COLO829 (cell line): ENCODE results near the gene TGFBR1.
"Not testable (repeated sequence)": the region's sequence is repeated elsewhere in the genome, so short reads cannot be mapped to it uniquely, and the experiment has no call there.

Experiments used
- DNase-seq: peaks from one replicate; pipeline ENCODE4 v3.0.0; 2012; ENCODE audit warnings: low spot score

The TGFBR1 gene

DNA sequence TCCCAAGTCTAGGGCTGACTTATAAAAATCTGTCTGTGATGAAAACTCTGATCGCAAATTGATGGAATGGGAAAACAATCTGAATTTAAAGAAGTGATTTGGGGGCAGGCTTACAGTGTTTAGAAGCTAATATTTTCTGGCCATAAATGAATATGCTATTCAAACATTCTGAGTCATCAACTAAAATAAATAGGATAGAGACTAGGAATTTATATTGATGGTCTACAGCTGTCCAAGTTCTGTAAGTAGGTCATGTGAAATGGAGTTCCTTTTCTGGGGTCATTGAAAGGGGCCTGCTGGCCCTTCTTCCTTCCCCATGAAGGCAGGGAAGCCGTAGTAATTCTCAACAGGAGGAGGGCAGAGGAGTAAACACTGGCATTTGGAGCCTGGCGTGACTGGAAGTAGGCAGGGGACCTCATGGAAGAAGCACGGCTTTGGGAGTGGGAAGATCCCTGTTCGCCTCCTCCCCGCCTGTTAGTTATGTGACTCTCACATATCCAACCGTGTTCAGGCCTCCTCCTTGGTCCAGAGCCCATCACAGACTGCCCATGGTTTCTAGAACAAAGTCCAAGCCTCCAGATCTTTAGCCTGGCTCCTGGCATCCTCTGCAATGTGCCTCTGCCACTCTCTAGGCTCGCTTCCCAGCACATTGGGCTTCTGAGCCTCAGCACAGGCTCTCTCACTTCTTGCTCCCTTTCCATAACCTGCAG lies 85.1 kb downstream of the TGFBR1 start:
- DNase-seq: no peak

GRCh38 chr9:99190597-99191283 lies 85.8 kb downstream of the TGFBR1 start:
- DNase-seq: no peak

DNA sequence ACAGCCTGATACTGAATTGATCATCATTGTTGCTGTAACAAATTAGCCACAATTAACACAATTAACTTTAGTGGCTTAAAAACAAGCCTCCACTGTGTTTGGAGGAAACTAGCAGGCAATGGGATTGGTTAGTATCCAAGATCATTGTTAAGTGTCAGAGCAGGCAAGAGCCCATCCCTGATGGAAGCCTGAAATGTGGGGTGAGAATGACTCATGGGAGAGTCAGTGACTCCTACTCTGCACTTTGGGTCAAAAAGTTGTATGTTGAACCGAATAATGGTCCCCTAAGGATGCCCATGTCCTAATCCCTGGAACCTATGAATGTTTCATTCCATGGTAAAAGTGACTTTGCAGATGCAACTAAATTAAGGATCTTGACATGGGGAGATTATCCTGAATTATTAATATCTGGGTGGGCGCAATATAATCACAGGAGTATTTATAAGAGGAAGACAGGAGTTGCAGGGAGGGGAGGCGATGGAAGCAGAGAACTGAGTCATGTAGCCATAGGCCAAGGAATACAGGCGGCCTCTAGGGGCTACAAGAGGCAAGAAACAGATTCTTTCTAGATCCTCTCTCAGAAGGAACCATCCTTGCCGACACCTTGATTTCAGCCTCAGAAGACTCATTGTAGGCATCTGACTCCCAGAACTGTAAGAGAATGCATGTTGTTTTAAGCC lies 88.0 kb downstream of the TGFBR1 start:
- no peak for DNase-seq

DNA sequence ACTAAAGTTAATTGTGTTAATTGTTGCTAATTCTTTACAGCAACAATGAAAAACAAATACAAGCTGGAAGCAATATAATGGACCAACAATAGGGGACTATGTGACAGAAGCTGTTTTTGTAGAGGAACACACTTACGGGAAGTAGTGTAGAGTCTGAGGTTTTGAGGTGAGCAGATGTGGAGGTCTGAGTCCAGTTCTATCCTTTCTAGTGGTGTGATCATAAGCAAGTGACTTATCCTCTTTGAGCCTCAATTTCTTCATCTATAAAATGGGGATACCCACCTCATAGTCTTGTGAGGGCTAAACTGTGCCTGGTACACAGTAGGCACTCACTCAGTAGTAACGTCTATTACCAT lies 88.5 kb downstream of the TGFBR1 start:
- DNase-seq: no peak

GRCh38 chr9:99196484-99196883 lies 91.6 kb downstream of the TGFBR1 start:
- not testable (repeated sequence) for DNase-seq

- DNase-seq: no peak
Observed at GRCh38 chr9:99197124-99197630, 92.3 kb downstream of the TGFBR1 start.

- no peak for DNase-seq
Observed at GRCh38 chr9:99197987-99198386, 93.1 kb downstream of the TGFBR1 start.

- DNase-seq: no peak
Observed at GRCh38 chr9:99199938-99200539, 95.1 kb downstream of the TGFBR1 start.

DNA sequence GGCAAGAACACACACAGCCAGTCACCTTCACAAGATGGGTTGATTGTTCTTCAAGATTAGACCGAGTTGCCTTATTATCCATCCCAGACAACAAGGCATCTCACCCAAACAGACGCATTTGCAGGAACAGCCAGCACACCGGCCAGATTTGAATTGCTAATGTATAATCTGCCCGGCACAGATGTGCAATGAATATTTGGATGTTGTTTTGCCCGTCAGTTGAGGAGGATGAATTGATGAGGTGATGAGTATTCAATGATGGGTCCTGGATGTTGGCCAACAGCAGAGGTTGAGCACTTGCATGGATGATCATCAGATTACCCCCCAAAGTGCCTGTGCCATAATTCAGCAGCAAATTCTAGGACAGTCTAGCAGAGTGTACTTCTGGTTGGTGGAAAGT lies 96.7 kb downstream of the TGFBR1 start:
- DNase-seq: no peak
